Islet of Langerhans (tissue), 1 donor: ENCODE data around the gene CRNN.

Experiments
- FAIRE-seq: peaks from one replicate; lab custom pipeline; 2011; peaks lifted over from hg19 to GRCh38; lab: Jason Lieb, UNC

The CRNN gene

DNA sequence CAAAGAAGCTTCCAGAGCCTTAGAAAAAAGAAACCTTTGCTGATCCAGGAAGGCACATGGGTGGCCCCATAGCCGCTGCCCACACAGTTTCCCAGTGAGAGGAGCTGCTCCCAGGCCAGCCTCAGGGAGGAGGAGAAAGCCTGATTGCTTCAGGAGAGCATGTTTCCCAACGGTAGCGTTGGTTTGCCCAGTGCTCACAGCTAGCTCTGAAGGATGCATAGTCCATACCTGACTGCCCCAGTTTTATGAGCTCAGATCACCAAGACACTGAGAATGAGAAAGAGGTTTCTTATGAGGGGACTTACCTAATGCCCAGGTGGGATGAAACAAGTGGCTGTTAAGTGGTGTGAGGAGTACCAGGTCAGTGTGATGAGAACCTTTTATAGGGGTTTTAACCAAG is at the start of gene CRNN:
Gene CRNN (minus strand): TSS at position 355 of the 400 bp plus-strand sequence. CDS start 2,030 bp downstream, outside the sequence.
- FAIRE-seq, result no peak

- FAIRE-seq, result no peak
Measured at GRCh38 chr1:152462636-152463035, 48.6 kb upstream of the CRNN start.

DNA sequence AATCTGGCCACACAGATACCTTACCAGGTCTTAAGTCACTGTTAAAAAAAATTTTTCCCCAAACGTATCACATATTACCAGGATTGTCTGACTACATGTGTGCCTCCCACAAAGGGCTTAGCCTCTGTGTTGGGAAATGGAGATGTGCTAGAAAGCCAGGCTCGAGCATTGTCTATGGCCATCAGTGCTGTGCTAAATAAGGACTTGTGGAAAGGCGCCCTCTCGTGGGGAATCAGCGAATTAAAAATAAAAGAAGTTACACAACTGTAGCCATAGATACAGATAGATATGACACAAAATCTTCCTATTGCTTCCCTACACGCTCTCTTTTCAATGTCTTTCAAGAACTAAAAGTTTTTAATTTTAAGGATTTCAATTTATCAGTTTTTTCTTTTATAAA is 47.5 kb upstream of the CRNN start:
- FAIRE-seq, result peak; percentile 87

DNA sequence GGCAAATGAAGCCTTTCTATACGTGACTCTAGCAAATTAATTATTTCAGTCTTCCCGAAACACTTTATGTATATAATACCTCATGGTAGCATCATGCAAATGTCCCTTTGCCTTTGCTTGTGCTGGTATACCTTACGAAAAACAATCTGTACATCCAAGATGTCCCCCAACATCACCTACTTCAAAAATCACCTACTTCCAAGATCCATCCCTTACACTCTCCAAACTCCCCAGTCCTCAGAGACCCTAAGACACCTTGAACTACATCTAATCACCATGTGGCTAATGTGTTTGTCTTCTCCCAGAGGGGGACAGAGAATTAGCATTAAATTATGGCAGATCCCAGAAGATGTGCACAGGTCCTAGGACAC is 46.5 kb upstream of the CRNN start:
- no peak for FAIRE-seq

- no peak for FAIRE-seq
Measured at GRCh38 chr1:152459596-152460528, 45.8 kb upstream of the CRNN start.

GRCh38 chr1:152458384-152459185 is 44.5 kb upstream of the CRNN start:
- no peak for FAIRE-seq

GRCh38 chr1:152457561-152457960 is 43.5 kb upstream of the CRNN start:
- no peak for FAIRE-seq

DNA sequence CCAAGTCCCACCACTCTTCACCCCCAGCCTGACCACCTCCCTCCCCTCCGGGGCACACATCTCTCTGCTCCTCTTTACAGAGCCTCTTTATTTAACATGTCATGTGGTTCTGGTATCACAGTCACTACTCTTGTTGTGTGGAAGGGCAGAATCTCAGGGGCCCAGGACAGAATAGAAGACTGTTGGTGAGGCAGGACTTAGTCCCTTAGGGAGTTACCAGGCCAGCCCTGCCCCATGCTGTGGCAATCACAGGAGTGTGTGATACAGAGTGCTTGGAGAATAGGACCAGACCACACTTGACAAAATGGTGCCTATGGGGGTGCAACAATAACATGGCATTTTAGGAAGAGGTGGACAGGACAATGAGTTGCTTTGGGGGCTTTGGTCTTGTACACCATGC is 43.0 kb upstream of the CRNN start:
- no peak for FAIRE-seq

GRCh38 chr1:152451254-152451653 is 37.2 kb upstream of the CRNN start:
- no peak for FAIRE-seq

DNA sequence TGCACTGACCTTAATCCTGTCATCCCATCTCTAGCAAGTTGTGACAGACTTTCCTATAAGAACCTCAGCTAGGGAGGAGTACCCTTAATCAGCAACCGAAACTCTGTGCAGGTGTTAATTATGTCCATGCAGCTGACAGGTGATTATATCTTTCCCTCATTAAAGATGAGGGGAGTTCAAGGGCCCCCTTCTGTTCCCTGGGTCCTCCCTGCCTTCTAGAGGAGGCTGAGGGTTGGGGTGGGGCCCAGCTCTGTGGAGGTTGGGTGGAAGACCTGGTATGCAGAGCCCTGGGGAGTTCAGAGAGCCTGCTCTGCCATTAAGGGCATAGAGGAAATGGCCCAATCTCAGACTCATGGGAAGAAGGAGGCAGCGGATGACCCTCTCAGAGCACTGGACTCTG is 35.6 kb upstream of the CRNN start:
- no peak for FAIRE-seq

DNA sequence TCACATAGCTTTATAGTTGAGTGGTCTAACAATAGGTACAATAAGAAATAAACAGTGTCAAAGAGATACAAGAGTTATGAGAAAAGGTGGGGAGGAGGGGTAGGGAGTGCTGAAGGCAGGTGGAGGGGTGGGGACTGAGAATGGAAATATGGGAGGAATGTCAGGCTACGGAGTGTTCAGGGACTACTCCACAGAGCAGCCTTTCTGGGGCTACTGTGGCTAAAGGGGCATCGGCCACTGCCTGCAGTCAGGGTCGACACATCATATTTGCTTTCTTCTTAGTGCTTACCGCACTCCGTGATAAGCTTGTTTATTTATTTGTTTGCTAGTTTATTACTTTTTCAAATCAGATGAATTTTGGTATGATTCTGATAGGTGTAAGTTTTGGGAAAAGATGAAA is 34.4 kb upstream of the CRNN start:
- no peak for FAIRE-seq

DNA sequence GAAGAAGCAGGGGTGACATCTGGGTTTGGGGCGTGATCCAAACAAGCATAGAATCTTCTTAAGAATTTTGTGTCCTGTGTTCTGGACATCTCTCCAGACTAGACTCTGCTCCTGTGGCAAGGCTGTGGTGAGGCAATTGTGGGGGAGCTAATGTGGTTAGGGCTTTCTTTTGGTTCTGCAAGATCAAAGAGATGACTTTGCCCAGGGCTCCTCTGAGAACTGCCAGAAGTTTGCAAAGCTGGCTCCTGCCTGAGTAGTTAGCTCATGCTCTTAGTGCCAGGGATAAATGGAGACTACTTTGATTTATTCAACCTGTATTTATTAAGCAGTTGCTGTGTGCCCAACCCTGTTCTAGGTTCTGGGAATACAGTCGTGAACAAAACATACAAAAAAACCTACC is 34.0 kb upstream of the CRNN start:
- FAIRE-seq, result no peak

DNA sequence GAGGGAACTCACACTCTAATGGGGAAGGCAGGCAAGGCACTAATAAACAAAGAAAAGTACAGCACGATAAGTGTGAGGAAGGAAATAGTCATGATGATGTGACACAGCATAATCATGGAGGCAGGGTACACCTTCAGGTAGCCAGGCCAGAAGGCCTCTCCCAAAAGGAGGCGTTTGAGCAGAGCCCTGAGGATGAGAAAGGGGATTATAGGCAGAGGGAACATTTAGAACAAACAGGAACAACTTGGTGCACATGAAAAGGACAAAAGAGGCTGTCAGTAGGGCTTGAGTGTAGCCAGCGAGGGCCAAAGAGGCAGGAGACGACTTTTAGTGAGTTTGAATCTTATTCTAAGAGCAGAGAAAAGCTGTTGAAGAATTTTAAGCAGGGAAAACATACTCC is 33.4 kb upstream of the CRNN start:
- no peak for FAIRE-seq

DNA sequence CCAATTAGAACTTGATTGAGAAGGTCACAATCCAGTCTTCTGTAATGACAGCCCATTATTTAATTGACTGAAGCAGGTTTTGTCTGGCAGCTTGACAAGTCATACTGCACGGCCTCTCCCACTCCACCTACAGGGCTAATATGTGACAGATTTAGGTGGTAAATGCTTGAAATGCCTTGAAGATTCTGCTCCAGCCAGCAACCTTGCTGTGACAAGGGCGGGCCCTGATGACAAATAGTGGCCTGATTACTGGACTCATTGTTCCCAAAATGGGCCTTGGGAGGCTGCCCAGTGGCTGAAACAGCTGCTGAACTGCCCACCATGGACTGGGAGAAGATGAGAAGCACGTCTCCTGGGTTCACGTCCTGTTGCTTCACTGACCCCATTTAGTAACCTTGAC is 30.0 kb upstream of the CRNN start:
- no peak for FAIRE-seq

DNA sequence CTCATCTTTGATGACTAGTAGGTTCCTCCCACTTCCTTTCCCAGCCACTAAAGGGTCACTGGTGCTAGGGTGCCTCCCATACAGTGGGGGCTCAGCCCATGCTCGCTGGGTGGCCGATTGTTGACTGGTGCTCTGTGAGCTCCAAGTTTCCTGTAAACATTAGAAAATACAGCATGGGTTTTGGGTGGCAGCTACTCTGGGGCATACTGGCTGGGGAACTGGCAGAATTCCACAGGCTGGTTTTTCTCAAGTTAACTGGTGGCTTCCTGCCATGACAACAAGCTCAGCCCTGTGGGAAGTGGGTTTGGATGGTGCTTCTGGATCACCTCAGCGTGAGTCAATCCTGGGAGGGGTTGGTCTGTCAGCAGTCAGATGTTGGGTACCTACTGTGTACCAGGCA is 28.7 kb upstream of the CRNN start:
- no peak for FAIRE-seq

DNA sequence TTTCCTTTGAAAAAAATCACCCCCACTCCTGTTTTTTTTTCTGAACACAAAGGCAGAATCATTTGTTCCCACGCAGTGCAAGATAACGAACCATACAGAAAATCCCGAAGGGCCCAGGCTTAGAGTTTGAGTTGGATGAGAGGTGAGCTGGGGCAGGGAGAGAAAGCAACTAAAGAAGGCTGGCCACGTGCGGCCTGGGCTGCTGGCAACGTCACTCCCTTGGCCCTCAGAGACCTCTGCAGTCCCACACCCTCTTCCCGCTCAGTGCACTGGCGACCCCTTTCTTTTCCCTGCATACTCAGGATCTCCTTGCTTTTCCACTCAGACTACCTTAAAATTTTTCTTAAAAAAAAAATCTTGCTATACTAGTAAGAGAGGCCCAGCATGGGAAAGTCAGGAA is 28.2 kb upstream of the CRNN start:
- no peak for FAIRE-seq

DNA sequence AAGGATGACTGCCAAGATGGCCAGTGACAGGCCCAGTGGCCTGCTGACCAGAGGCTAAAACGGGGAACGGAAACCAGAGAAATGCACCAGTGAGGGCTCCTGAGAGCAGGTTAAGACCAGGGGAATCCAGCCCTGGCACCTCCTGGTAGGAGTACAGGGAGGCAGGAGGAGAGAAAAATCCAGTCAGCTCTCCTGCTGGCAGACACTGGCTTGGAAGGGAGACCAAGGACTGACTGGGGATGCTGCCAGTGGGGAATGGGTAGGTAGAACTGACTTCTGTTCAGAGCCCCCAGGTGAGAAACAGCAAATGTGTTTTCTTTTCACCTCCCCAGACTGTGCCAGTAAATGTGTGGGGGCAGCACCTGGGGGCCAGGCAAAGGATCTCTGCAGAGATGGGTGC is 27.7 kb upstream of the CRNN start:
- no peak for FAIRE-seq

- FAIRE-seq, result no peak
Measured at GRCh38 chr1:152440635-152441471, 26.8 kb upstream of the CRNN start.

DNA sequence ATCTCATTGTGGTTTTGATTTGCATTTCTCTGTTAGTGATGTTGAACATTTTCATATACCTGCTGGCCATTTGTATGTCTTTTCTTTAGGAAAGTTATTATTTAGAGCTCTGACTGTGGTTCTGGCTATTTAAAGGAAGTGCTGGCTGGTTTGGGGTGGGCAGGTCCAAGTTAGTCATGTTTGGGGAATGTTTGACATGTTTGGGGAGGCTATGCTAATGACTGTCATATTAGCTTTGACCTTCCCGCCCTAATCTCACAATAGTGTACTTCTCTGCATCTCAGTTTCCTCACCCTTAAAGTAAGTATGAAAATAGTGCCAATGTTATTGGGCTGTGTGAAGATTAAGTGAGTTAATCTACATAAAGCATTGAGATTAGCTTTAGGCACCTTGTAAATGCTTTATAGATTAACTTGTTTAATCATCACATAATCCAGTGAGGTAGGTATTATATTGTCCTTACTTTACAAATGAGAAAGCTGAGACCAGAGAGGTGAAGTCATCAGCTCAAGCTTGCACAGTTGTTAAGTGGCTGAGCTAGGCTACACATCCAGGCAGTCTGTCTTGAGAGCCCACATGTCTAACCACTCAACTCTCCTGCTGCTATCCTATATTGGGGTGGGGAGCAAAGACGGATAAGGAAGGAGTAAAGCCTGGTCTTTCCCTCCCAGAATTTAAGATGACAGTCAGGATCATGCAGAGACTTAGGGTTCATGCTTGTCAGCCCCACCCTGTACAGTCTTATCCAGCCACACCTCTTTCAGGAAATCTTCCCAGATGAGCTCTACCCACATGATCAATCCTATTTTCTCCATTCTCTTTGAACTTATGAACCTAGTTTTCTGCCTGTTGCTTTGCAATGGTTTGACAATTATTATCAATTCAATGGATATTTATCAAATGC is 22.8 kb upstream of the CRNN start:
- FAIRE-seq, result no peak

DNA sequence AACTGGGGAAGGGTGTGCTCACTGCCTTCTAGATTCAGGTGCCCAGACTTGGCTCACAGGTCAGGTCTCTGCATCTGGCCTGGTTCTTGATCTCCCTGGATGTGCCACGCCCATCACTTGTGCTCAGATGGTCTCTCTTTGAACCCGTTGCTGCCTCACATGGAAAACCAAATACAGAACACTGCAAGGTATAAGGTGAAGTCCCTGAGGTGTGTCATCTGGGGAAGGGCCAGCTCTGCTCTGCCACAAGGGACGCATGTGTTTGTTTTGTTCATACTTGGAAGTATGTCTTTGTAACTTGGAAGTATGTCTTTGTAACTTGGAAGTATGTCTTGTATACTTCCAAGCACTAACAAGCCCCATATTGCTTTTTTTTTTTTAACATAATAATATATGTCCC is 13.4 kb upstream of the CRNN start:
- FAIRE-seq, result no peak

DNA sequence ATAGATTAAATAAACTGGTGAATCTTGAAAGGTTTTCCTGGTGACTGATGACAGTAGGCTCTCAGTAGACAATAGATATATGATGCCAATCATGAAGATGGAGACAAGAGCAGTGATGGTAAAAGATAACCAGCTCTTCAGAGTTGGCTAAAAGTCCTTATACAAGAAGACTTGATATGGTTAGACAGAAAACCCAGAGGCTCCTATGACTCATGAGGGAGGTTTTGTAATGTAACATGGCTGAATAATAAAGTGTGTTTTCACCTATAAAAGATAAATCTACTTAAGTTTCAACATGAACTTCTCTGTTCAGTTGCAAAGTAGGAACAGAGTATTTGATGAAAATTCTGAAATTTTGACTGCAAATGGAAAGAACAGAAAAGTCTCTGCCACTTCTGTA is 12.7 kb upstream of the CRNN start:
- FAIRE-seq, result no peak

- no peak for FAIRE-seq
Measured at GRCh38 chr1:152419917-152420316, 5.9 kb upstream of the CRNN start.
